ENCODE results near the gene ZDHHC11.
"Not testable (repeated sequence)": the region's sequence is repeated elsewhere in the genome, so short reads cannot be mapped to it uniquely, and the experiment has no call there.

Gene ZDHHC11

GRCh38 chr5:776862-777711, 73.7 kb downstream of the ZDHHC11 start:
- no peaks in the 10 kb centered on the region for H3K36me3 Mint-ChIP-seq (ENCODE audit: low read depth)
- no peak overlapping the region for H3K27ac Mint-ChIP-seq
- no peaks in the 10 kb centered on the region for H3K4me1 Mint-ChIP-seq (ENCODE audit: low read depth)
- H3K9me3 Mint-ChIP-seq: no peaks in the 10 kb centered on the region
- no peaks in the 10 kb centered on the region for H3K27me3 Mint-ChIP-seq (ENCODE audit: low read depth)
- H3K4me3 Mint-ChIP-seq: no peak overlapping the region

- Mint-ChIP-seq H3K4me3 (no peak overlapping the region), H3K9me3 (no peaks in the 10 kb centered on the region), H3K27me3 (ENCODE audit: low read depth) (no peaks in the 10 kb centered on the region), H3K36me3 (ENCODE audit: low read depth) (no peaks in the 10 kb centered on the region), H3K4me1 (ENCODE audit: low read depth) (no peaks in the 10 kb centered on the region), H3K27ac (no peak overlapping the region)
Measured at GRCh38 chr5:775961-776861, 74.6 kb downstream of the ZDHHC11 start.

DNA sequence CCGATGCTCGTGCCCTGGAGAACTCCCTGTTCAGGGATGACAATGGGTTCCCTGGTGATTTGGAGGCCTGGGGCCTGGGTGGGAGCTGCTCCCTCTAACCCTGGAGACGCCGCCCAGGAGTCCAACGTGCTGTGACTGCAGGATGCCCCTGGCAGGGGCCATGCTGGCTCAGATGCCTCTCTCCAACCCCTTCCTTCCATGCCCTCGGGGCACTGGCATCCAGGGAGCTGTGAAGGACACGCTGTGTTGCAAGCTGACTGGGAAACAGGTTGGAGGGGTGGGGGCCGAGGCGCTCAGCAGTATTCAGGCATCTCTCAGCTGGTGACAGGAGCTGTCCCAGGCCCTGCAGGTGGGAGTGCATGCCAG, 75.2 kb downstream of the ZDHHC11 start:
- not testable (repeated sequence) for H3K27me3 Mint-ChIP-seq (ENCODE audit: low read depth); H3K4me1 Mint-ChIP-seq (ENCODE audit: low read depth); H3K4me3 Mint-ChIP-seq; H3K27ac Mint-ChIP-seq; H3K9me3 Mint-ChIP-seq; H3K36me3 Mint-ChIP-seq (ENCODE audit: low read depth)

DNA sequence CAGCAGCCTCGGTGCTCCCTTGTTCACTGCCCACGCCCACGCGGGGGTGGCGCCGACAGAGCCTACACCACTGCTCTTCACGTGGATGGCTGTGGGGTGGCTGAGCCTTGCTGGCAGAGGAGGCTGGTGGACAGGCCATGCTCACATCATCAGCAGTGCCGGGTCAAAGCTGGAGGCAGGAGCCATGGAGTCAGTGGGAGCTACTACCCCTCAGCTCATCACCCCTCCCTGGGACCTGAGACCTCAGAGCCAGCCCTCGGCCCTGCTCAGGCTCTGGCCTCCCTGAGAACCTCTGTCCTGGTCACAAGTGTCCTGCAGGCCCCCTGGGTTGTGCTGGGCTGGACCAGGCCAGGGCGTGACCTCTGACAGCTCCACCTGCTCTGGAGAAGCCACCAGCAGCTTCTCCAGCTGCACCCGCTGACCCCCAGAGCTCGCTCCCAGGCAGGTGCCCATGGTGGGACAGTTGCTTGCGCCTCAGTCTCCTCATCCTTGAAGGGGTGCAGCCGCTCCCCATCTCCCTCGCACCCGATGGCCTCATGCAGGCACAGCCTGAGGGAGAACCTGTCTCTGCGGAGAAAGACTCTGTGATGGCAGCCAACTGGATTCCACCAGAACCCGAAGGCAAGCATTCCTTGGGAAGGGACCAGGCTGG, 75.8 kb downstream of the ZDHHC11 start:
- H3K9me3 Mint-ChIP-seq; H3K4me3 Mint-ChIP-seq; H3K27me3 Mint-ChIP-seq (ENCODE audit: low read depth); H3K4me1 Mint-ChIP-seq (ENCODE audit: low read depth); H3K36me3 Mint-ChIP-seq (ENCODE audit: low read depth); H3K27ac Mint-ChIP-seq: not testable (repeated sequence)

DNA sequence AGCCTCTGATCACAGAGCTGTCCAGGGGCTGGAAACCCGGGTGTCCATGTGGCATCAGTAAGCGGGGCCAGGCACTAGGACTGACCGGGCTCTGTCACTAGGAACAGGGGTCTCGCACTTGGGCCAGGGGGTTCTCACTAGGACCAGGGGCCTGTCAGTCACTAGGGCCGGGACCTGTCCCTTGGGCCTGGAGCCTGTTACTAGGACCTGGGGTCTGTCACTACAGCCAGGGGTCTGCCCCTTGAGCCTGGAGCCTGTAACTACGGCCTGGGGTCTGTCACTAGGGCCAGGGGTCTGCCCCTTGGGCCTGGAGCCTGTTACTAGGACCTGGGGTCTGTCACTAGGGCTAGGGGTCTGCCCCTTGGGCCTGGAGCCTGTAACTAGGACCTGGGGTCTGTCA, 76.5 kb downstream of the ZDHHC11 start:
- not testable (repeated sequence) for H3K9me3 Mint-ChIP-seq; H3K4me1 Mint-ChIP-seq (ENCODE audit: low read depth); H3K27me3 Mint-ChIP-seq (ENCODE audit: low read depth); H3K36me3 Mint-ChIP-seq (ENCODE audit: low read depth); H3K27ac Mint-ChIP-seq; H3K4me3 Mint-ChIP-seq

GRCh38 chr5:773517-774264, 77.1 kb downstream of the ZDHHC11 start:
- no peaks in the 10 kb centered on the region for H3K4me1 Mint-ChIP-seq (ENCODE audit: low read depth)
- H3K9me3 Mint-ChIP-seq: no peaks in the 10 kb centered on the region
- H3K36me3 Mint-ChIP-seq (ENCODE audit: low read depth): no peaks in the 10 kb centered on the region
- no peak overlapping the region for H3K4me3 Mint-ChIP-seq
- no peaks in the 10 kb centered on the region for H3K27me3 Mint-ChIP-seq (ENCODE audit: low read depth)
- no peak overlapping the region for H3K27ac Mint-ChIP-seq

GRCh38 chr5:772931-773330, 77.9 kb downstream of the ZDHHC11 start:
- H3K27ac Mint-ChIP-seq: not testable (repeated sequence)

DNA sequence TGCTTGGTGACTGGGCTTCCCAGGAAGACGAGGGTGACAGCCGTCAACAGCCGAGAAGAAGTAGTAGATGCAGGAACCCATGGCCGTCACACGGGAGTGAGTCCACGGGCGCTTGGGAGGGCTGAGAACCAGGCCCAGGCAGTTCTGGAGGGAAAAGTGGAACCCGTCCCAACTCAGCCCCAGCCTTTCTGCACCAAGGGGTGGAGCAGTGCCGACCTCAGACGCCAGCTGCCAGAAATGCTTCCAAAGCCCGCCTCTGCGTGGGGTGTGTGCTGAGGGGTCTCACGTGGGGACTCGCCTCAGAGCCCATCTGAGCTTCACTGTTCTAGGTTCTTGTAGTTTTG, 78.3 kb downstream of the ZDHHC11 start:
- not testable (repeated sequence) for H3K27ac Mint-ChIP-seq; H3K4me1 Mint-ChIP-seq (ENCODE audit: low read depth); H3K27me3 Mint-ChIP-seq (ENCODE audit: low read depth); H3K9me3 Mint-ChIP-seq; H3K4me3 Mint-ChIP-seq; H3K36me3 Mint-ChIP-seq (ENCODE audit: low read depth)

More at GRCh38 chr5:772931-773330, 77.9 kb downstream of the ZDHHC11 start:
- H3K9me3 Mint-ChIP-seq; H3K36me3 Mint-ChIP-seq (ENCODE audit: low read depth); H3K4me1 Mint-ChIP-seq (ENCODE audit: low read depth); H3K27me3 Mint-ChIP-seq (ENCODE audit: low read depth); H3K4me3 Mint-ChIP-seq: not testable (repeated sequence)

GRCh38 chr5:771841-772546, 78.8 kb downstream of the ZDHHC11 start:
- not testable (repeated sequence) for H3K27ac Mint-ChIP-seq; H3K27me3 Mint-ChIP-seq (ENCODE audit: low read depth); H3K36me3 Mint-ChIP-seq (ENCODE audit: low read depth); H3K9me3 Mint-ChIP-seq; H3K4me3 Mint-ChIP-seq; H3K4me1 Mint-ChIP-seq (ENCODE audit: low read depth)

DNA sequence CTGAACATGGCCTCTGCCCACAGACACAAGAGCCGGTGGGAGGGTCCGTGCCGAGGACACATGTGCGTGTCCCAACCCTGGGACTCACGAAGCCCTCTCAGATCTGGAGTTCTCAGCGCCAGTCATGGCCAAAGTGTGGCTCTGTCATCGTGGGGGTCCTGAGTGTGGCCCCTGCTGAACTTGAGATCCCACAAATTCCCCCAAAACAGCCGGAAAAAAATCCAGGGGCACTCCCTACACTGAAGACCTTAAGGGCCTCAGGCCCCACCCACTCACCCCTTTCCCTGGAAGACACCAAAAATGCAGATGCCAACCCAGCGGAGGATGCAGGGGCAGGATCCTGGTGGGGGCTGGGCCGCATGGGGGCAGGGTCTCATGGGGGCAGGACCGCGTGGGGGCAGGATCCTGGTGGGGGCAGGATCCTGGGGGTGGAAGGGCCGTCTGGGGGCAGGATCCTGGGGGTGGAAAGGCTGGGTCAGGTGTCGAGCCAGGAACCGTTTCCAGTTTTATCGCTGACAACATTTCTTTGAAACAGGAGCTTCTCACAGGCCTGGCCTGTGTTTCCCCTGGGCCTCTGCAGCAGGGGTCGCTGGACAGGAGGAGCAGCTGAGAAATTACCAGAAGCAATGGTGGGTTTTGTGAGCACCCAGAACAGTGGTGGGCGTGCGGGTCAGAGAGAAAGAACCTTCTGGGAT, 79.6 kb downstream of the ZDHHC11 start:
- H3K27me3 Mint-ChIP-seq (ENCODE audit: low read depth); H3K4me3 Mint-ChIP-seq; H3K9me3 Mint-ChIP-seq; H3K36me3 Mint-ChIP-seq (ENCODE audit: low read depth); H3K27ac Mint-ChIP-seq; H3K4me1 Mint-ChIP-seq (ENCODE audit: low read depth): not testable (repeated sequence)

DNA sequence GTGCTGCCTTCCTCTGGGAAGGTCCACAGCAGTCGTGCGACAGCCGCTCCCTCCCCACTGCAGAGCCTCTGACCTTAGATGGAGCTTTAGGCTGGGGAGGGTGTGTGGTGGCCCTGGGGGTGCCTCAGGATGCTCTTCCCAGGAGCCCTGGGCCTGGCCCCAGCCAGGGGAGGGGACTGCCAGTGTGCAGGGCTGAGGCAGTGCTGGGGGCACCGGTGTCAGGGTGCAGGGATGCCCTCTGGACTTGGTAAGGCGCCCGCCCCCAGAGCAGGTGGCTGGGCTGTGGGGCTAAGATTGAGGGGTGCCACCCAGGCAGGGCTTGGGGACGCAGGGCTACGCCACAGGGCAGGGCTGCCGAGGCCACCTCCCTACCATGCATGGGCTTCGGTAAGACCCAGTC, 80.2 kb downstream of the ZDHHC11 start:
- H3K36me3 Mint-ChIP-seq (ENCODE audit: low read depth); H3K9me3 Mint-ChIP-seq; H3K4me1 Mint-ChIP-seq (ENCODE audit: low read depth); H3K27me3 Mint-ChIP-seq (ENCODE audit: low read depth); H3K4me3 Mint-ChIP-seq; H3K27ac Mint-ChIP-seq: not testable (repeated sequence)

- not testable (repeated sequence) for H3K36me3 Mint-ChIP-seq (ENCODE audit: low read depth); H3K27me3 Mint-ChIP-seq (ENCODE audit: low read depth); H3K4me1 Mint-ChIP-seq (ENCODE audit: low read depth); H3K27ac Mint-ChIP-seq; H3K4me3 Mint-ChIP-seq; H3K9me3 Mint-ChIP-seq
Measured at GRCh38 chr5:769485-770145, 81.2 kb downstream of the ZDHHC11 start.

GRCh38 chr5:766666-767431, 83.9 kb downstream of the ZDHHC11 start:
- no peaks in the 10 kb centered on the region for H3K36me3 Mint-ChIP-seq (ENCODE audit: low read depth)
- no peak overlapping the region for H3K27ac Mint-ChIP-seq
- H3K4me1 Mint-ChIP-seq (ENCODE audit: low read depth): no peaks in the 10 kb centered on the region
- H3K4me3 Mint-ChIP-seq: no peak overlapping the region
- H3K9me3 Mint-ChIP-seq: no peaks in the 10 kb centered on the region
- no peaks in the 10 kb centered on the region for H3K27me3 Mint-ChIP-seq (ENCODE audit: low read depth)
